ENCODE measurements around the gene SLC25A26.

Gene SLC25A26

DNA sequence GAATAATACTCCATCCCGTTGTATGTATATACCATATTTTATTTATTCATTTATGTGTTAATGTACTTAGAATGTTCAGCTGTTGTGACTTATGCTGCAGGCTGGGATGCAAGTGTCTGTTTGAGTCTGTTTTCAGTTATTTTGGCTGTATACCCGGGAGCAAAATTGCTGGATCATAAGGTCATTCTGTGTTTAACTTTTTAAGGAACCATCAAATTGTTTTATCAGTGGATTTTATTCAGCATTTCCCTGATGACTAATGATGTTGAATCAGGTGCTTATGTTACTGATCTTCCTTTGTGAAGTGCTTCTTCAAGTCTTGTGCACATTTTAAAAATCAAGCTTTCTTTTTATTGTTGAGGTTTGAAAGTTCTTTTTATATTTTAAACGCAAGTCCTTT, 118.1 kb downstream of the SLC25A26 start:
- DNase-seq, result no peak

DNA sequence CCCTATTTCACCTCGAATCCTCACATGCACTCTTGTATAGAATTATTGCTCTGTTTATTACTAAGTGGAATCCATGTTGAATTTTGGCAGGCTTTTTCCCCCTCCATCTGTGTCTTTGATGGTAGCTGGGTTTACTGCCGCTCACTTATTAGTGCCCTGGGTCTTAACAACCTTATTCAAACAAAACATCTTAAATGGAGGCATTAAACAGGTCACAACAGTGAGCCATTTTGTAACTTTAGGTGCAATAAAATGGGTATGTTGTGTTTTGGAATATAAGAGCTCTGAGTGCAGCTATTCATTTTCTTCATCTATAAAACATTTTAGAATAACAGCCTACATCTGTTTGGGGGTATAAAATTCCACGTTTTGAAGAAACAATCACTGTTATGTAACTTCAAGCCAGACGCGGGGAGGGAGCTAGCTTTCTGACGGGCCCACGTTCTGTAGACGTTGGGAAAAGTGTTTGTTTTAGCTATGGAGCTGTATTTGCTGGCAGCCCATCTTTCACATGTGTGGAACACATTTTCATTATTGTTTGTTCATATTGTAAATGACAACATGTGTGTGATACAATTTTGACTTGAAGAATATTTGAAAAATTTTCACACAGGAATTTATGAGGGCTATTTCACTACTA, 122.0 kb downstream of the SLC25A26 start:
- DNase-seq, result no peak

- DNase-seq, result no peak
These were observed 123.6 kb downstream of the SLC25A26 start for GRCh38 chr3:66344391-66344811.

DNA sequence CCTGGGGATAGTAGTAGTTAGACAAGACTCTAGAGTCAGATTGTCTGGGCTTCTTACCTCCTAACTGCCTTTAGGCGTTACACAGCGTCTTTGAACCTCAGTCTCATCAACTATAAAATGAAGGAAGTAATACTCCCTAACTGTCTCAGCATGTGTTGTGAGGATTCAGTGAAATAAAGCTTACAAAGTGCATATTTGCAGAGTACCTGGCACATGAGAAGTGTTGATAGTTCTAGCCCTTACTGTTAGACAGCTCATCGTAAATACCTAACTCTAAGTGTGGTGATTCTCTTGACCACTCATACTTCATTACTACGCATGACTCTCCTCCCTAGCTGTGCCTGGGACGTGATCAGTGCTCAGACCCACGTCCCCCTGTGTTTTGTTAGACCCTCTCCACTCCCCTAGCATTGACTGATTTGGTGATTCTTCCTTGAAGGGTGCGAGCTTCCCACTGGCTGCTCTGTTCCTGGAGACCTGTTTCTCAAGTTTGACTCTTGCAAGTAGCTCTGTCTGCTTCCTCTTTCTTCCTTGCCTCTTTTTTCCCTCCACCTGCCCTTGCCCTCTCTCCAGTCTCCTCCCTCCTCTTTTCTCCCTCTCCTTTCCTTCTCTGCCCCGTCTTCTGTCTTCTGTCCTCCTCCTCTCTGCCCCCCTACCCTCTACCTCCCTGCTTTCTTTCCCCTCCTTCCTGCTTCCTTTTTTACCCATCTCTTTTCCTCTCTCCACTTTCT, 124.2 kb downstream of the SLC25A26 start:
- DNase-seq, result peak; percentile 35 to 38

- no peak for DNase-seq
These were observed 127.9 kb downstream of the SLC25A26 start for GRCh38 chr3:66348704-66349103.

DNA sequence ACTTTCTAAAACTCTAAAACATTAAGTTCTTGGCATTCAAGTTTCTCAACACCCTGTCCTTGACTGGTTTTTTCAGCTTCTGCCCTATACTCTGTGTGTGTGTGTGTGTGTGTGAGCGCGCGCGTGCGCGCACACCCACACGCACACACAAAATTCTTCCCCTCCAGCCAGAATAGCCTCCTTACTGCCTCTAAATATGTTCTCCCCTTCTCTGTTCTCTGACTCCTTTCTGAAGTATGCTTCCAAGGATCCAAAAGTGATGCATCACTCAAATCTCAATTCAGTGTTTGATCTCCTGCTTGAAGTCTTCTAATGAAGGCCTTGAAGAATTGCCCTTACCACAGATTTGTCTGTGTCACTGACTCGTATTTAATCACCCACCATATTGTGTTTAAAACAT, 129.8 kb downstream of the SLC25A26 start:
- no peak for DNase-seq

DNA sequence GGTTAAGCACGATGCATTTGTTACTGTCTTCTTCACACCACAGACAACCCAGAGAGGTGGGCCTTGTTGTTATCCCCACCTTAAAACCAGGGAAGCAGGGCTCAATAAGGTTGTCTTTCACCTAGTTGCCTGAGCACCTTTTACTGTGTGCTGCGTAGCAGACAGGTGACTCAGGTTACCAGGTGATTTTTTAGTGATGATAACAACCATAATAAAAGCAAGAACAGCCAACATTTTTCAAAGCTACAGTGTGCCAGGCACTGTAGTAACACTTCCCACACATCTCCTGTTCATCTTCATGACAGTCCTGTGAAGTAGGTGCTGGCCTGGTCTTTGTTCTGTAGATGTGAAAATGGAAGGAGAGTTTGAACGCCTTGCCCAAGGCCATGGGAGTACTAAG, 132.2 kb downstream of the SLC25A26 start:
- no peak for DNase-seq

GRCh38 chr3:66353530-66353929, 132.7 kb downstream of the SLC25A26 start:
- DNase-seq, result no peak

DNA sequence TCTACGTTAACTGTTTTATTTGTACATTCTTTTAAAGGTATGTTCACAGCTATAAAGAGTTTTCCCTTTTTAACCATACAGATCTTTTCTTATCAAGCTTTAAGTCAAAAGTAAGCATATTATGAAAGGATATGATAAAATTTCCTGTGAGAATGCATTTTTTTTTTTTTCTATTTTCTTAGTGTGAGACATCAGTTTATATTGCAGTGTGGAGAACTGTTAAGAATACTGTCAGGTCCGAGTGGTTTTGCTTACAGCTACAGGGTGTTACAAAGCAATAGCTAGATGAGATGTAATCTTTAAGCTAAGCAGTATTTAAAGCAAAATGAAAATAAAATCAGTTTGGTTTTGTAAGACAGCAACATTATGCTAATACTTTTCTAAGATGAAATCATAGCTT, 133.2 kb downstream of the SLC25A26 start:
- no peak for DNase-seq

- no peak for DNase-seq
These were observed 134.6 kb downstream of the SLC25A26 start for GRCh38 chr3:66355394-66355793.

GRCh38 chr3:66355997-66356396, 135.2 kb downstream of the SLC25A26 start:
- no peak for DNase-seq

DNA sequence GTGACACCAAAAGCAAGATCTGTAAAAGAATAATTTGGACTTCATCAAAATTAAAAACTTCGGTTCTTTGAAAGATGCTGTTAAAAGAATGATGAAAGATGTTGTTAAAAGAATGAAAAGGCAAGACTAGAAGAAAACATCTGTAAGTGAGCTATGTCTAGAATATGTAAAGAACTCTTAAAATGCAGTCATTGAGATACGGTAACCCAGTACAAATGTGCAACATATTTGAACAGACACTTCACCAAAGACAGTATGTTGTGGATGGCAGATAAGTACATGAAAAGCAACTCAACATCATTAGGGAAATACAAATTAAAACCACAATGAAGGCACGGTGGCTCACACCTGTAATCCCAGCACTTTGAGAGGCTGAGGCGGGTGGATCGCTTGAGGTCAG, 140.6 kb downstream of the SLC25A26 start:
- DNase-seq, result no peak

DNA sequence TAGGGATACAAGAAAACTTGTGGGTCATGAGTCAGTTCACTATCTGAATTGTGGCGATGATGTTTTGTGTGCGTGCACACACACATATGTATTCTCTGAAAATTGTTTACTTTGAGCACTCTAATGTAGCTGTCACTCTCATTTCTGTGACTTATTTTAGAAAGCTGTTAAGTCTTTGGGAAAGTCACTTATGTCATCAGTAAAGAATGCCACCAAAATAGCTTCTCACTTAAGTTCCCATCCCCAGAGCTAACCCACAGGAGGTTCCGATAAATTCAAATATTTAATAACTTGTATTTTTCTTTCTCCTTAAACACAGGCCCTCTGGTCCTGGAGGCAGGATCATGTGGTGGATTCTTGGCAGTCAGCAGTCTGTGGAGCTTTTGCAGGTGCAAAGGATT, 141.7 kb downstream of the SLC25A26 start:
- no peak for DNase-seq

DNA sequence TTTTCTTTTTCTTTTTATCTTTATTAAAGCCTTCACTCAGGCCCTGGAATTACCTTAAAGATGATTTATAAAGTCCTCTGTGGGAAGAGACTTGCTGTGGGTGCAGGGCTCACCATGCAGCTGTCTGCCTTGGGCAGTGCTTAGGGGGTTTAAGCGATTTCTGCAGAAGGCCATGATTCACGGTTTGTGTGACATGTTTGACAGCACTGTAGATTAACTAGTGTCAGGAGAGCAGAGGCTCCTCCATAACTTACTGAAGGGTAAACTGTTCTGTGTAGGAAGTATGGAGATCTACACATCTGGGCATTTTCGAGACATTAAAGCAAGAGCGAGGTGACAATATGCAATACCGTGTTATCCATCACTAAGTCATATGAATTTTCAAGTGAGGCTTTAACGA, 142.3 kb downstream of the SLC25A26 start:
- no peak for DNase-seq

DNA sequence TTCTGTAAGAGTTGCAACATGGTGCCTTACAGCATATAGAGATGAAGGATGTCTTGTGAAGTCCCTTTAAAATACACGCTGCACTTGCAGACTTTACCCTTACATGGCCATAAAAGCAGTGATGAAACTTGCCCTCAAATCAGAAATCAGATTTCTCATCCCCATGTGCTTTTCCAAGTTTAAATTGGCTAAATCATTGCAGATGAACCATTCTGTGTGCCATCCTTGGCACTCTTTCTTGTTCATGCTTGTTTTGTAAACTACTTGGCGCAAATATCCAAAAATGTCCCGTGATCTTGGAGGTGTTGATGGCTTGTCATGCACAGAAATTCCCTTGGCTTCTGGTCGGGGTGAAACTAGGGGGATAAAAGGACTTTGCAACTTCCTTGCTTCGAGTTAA, 144.3 kb downstream of the SLC25A26 start:
- no peak for DNase-seq

DNA sequence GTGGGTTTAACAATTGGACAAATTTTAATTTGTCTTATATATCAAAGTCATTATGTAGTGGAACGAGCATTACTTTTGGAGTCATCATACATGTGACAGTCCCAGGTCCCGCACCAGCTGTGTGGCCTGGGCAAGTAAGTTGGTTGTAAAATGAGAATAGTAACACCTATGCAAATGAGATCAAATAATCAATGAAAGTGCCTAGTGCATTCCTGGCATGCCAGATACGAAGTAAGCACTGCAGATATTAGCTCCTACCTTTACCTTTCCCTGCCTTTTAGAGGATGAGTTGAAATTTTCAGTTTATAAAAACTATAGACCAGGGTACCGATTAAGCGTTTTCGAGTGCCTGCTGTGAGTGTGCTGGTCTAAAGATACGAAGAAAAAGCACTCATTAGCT, 145.9 kb downstream of the SLC25A26 start:
- no peak for DNase-seq

GRCh38 chr3:66367979-66368378, 147.2 kb downstream of the SLC25A26 start:
- DNase-seq, result no peak

GRCh38 chr3:66370179-66370578, 149.4 kb downstream of the SLC25A26 start:
- no peak for DNase-seq

DNA sequence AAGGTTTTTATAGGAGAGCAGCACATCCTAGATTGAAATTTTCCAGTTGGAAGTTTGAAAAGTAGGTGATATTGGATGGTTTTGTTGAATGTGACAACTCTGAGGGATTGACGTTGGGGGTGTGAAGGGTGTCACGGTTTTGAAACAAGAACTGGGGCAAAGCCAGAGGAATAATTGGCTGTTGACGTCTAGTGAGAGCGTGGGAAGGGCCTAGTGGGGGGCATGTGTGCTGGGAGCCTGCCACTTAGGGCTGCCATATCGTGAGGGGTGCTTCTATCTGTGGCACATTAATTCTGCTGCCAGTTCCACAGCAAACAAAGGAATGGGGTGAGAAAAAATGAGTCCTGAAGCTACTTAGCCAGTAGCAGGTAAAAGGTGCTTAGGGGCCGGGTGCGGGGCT, 150.6 kb downstream of the SLC25A26 start:
- no peak for DNase-seq

DNA sequence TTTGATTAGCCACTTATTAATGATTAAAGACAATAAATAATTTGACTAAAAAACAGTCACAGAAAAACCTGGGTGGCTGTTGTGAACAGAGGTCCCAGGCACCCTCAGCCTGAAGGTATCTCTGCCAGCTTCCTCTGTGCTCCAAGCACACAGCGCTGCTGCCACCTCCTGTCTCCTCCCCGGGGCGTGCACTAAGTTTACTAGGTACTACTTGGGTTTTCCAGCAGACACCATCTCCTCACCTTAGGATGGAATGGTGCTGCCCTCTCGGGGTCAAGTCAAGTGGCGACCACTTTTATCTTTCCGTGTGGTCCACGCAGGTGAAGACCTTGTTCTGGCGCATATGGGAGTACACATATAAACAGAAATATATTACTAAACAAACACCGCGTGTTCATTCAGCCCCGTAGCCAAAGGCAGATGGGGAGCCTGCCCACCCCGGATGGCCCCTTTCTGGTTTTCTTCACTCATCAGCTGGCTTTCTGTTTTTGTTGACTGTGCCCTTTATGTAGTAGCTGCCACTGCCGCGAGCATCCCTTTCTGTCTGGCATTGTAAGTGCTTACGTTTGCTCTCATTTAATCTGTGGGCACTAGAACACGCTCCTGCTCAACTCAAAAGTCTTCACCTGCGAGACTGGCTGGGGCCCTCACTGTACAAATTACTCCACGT, 152.0 kb downstream of the SLC25A26 start:
- peak in 1 of 2 experiments; percentile 1 for DNase-seq

DNA sequence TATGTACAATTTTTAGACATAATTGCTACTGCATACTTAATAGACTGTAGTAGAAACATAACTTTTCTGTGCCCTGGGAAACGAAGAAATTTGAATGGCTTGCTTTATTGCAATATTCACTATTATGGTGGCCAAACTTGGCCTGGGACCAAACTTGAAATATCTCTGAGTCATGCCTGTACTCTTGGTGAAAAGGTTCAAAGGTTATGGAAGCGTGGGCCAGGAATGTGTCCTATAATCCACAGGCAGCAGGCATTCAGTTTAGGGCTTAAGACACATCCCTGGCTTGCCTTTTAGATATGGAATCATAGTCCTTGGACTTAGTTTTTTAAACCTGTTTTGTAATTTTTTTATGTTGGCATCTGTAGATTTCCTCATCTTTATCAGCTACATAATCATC, 155.8 kb downstream of the SLC25A26 start:
- DNase-seq, result no peak

DNA sequence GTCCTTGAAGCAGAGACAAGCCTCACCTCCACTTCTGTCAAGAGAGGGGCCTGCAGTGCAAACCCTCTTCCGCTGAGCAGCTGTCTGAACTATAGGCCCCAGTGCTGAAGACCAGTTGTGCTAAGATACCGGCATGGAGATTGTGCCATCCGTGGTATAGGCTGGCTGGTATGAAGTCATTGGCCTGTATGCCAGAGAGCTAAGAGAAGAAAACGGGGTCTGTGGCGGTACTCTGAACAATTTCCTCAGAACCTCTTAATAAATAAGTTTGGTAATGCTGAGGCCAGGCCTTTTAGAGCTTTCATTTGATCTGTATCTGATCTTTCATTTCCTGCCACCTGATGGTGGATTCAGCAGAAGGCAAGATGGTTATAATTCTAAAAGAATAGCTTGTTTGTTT, 157.0 kb downstream of the SLC25A26 start:
- DNase-seq, result no peak

- DNase-seq, result no peak
These were observed 157.5 kb downstream of the SLC25A26 start for GRCh38 chr3:66378256-66378655.

DNA sequence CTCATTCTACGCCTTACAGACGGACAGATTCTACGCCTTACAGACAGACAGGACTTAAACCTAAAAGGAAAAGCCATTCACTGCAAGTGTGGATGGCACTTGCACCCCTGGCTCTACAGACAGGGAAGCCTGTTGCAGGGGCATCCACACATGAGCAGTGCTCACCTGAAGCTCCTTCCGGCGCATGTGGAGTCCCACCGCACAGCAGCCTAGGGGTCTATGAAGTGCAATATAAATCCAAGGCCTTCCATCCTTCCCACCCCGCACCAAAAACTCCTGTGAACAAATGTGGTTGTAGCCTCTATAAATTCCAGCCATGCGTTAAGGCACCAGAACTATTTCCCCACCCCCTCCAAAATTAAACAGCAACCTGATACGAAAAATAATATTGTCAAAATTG, 158.8 kb downstream of the SLC25A26 start:
- DNase-seq, result no peak
